ENCODE results near the gene KHDRBS2. TPM values are rescaled to one million over a fixed set of nuclear protein-coding genes. Genes with fewer than 3 reads are reported as not detected.

The KHDRBS2 gene
- polyA plus RNA-seq, 3 donors from 2014 or later: not detected

- H3K36me3 Mint-ChIP-seq: no peaks in the 10 kb centered on the region
- DNase-seq: no peak
- H3K27me3 Mint-ChIP-seq (ENCODE audit: low read depth in 3 of 3): peaks cover 0 to 5% (median 0%) of the 10 kb centered on the region in 3 donors
- no peak overlapping the region for H3K27ac Mint-ChIP-seq
- H3K9me3 Mint-ChIP-seq: peaks cover 0 to 36% (median 21%) of the 10 kb centered on the region in 6 donors
- no peaks in the 10 kb centered on the region for H3K4me1 Mint-ChIP-seq
- H3K4me3 Mint-ChIP-seq: no peak overlapping the region
These were observed 336.1 kb downstream of the KHDRBS2 start for GRCh38 chr6:61949971-61950370.

DNA sequence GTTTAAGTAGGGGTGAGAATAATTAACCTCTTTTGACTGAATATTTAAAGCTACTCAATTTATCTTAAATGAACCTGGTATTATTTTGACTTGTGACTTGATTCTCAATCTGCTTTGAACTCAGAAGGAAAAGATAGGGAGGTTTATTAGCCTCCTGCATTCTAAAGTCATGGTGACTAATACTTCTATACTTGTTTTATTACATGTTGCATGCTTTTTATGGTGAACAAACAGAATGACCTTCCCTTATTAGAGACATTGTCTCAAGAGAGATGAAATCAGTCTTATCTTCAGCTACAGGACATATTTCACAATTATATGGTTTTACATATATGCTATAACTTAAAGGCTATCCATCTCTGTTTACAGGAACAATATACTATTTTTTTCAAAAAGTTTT lies 336.9 kb downstream of the KHDRBS2 start:
- DNase-seq: no peak
- Mint-ChIP-seq H3K27me3 (ENCODE audit: low read depth in 3 of 3) (peaks cover 0 to 5% (median 0%) of the 10 kb centered on the region in 3 donors), H3K4me3 (no peak overlapping the region), H3K4me1 (no peaks in the 10 kb centered on the region), H3K36me3 (no peaks in the 10 kb centered on the region), H3K9me3 (peaks cover 0 to 41% (median 25%) of the 10 kb centered on the region in 6 donors), H3K27ac (no peak overlapping the region)

- Mint-ChIP-seq H3K27ac (no peak overlapping the region), H3K36me3 (no peaks in the 10 kb centered on the region), H3K4me3 (no peak overlapping the region), H3K4me1 (no peaks in the 10 kb centered on the region), H3K27me3 (ENCODE audit: low read depth in 3 of 3) (peaks cover 0 to 5% (median 0%) of the 10 kb centered on the region in 3 donors), H3K9me3 (peaks cover 0 to 54% (median 31%) of the 10 kb centered on the region in 6 donors)
- no peak for DNase-seq
These were observed 338.6 kb downstream of the KHDRBS2 start for GRCh38 chr6:61947311-61947947.

- Mint-ChIP-seq H3K36me3 (no peaks in the 10 kb centered on the region), H3K27me3 (ENCODE audit: low read depth in 3 of 3) (no peaks in the 10 kb centered on the region), H3K9me3 (peaks cover 4 to 61% (median 37%) of the 10 kb centered on the region in 6 donors), H3K4me3 (no peak overlapping the region), H3K27ac (no peak overlapping the region), H3K4me1 (no peaks in the 10 kb centered on the region)
- DNase-seq: no peak
These were observed 345.1 kb downstream of the KHDRBS2 start for GRCh38 chr6:61940919-61941318.

GRCh38 chr6:61935242-61935846 lies 350.7 kb downstream of the KHDRBS2 start:
- no peak for DNase-seq
- Mint-ChIP-seq H3K27me3 (ENCODE audit: low read depth in 3 of 3) (no peaks in the 10 kb centered on the region), H3K27ac (no peak overlapping the region), H3K4me1 (no peaks in the 10 kb centered on the region), H3K36me3 (no peaks in the 10 kb centered on the region), H3K4me3 (no peak overlapping the region), H3K9me3 (peaks cover 13 to 62% (median 29%) of the 10 kb centered on the region in 6 donors)

DNA sequence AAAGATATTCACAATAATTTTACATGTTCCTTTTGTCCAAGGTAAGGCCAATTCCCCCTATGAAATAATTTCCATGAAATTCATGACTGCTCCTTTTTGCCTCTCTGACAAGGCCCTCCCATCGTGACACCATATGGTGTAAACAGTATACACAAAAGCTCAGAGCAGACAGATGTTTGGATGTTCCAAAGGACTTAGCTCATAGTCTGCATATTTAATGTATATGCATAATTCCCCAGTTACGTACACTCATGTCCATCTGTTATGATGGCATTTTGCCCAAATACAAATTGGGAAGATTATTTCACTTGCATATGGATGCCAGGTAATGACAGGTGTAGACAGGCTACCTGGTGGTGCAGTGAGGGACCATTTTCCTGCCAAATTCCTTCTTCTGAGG lies 376.5 kb downstream of the KHDRBS2 start:
- Mint-ChIP-seq H3K36me3 (peaks cover 0 to 3% (median 0%) of the 10 kb centered on the region in 3 donors), H3K4me1 (no peaks in the 10 kb centered on the region), H3K27ac (no peak overlapping the region), H3K4me3 (no peak overlapping the region), H3K27me3 (ENCODE audit: low read depth in 3 of 3) (peaks cover 0 to 2% (median 2%) of the 10 kb centered on the region in 3 donors), H3K9me3 (peaks cover 16 to 58% (median 41%) of the 10 kb centered on the region in 6 donors)
- DNase-seq: no peak

DNA sequence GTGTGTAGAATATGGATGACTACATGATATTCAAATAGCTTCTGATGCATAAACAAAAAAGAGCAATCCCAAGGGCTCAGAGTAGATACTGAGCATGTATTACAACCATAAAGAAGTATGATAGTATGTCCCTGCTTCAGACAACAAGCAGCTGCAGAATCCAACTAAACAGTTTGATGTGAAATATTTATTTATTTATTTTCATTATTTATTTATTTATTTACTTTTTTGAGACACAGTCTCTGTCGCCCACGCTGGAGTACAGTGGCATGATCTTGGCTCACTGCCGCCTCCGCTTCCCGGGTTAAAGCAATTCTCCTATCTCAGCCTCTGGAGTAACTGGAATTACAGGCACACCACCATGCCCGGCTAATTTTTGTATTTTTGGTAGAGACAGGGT lies 384.3 kb downstream of the KHDRBS2 start:
- no peak overlapping the region for H3K27ac Mint-ChIP-seq
- H3K27me3 Mint-ChIP-seq (ENCODE audit: low read depth in 3 of 3): peaks cover 0 to 3% (median 2%) of the 10 kb centered on the region in 3 donors
- H3K36me3 Mint-ChIP-seq: no peaks in the 10 kb centered on the region
- DNase-seq: no peak
- H3K4me1 Mint-ChIP-seq: no peaks in the 10 kb centered on the region
- H3K4me3 Mint-ChIP-seq: no peak overlapping the region
- H3K9me3 Mint-ChIP-seq: peaks cover 6 to 47% (median 26%) of the 10 kb centered on the region in 6 donors

GRCh38 chr6:61894536-61894935 lies 391.5 kb downstream of the KHDRBS2 start:
- no peaks in the 10 kb centered on the region for H3K36me3 Mint-ChIP-seq
- no peak overlapping the region for H3K27ac Mint-ChIP-seq
- no peaks in the 10 kb centered on the region for H3K4me1 Mint-ChIP-seq
- no peak overlapping the region for H3K4me3 Mint-ChIP-seq
- DNase-seq: no peak
- H3K9me3 Mint-ChIP-seq: peaks cover 5 to 31% (median 26%) of the 10 kb centered on the region in 6 donors
- peaks cover 0 to 1% (median 0%) of the 10 kb centered on the region in 3 donors for H3K27me3 Mint-ChIP-seq (ENCODE audit: low read depth in 3 of 3)

DNA sequence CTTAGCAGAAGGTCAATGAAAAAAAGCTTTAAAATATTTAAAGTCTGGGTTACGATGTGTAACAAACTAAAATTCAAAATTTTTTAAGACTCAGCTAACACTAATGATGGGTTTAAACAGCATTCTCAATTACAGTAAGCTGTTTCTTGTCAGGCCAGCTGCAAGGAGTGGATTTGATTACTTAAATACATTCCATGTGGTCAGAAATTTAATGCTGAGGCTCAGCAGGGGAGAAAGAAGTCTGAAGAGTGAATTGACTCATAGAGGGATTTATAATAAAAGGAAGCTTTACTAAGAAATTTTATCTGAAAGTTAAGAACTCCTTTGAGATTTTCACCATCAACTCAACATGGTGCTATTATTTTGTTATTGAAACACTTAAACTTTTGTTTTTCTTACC lies 398.6 kb downstream of the KHDRBS2 start:
- Mint-ChIP-seq H3K27ac (no peak overlapping the region), H3K36me3 (no peaks in the 10 kb centered on the region), H3K4me1 (no peaks in the 10 kb centered on the region), H3K4me3 (no peak overlapping the region), H3K27me3 (ENCODE audit: low read depth in 3 of 3) (no peaks in the 10 kb centered on the region), H3K9me3 (peaks cover 9 to 33% (median 23%) of the 10 kb centered on the region in 6 donors)
- no peak for DNase-seq

GRCh38 chr6:61886608-61887259 lies 399.3 kb downstream of the KHDRBS2 start:
- Mint-ChIP-seq H3K4me1 (no peaks in the 10 kb centered on the region), H3K4me3 (no peak overlapping the region), H3K9me3 (peaks cover 9 to 37% (median 23%) of the 10 kb centered on the region in 6 donors), H3K36me3 (no peaks in the 10 kb centered on the region), H3K27me3 (ENCODE audit: low read depth in 3 of 3) (no peaks in the 10 kb centered on the region), H3K27ac (no peak overlapping the region)
- DNase-seq: no peak

- no peak for DNase-seq
- Mint-ChIP-seq H3K27ac (no peak overlapping the region), H3K4me3 (no peak overlapping the region), H3K4me1 (no peaks in the 10 kb centered on the region), H3K36me3 (peaks cover 0 to 9% (median 3%) of the 10 kb centered on the region in 3 donors), H3K27me3 (ENCODE audit: low read depth in 3 of 3) (peaks cover 0 to 4% (median 0%) of the 10 kb centered on the region in 3 donors), H3K9me3 (peaks cover 10 to 62% (median 34%) of the 10 kb centered on the region in 6 donors)
These were observed 416.2 kb downstream of the KHDRBS2 start for GRCh38 chr6:61869632-61870400.

DNA sequence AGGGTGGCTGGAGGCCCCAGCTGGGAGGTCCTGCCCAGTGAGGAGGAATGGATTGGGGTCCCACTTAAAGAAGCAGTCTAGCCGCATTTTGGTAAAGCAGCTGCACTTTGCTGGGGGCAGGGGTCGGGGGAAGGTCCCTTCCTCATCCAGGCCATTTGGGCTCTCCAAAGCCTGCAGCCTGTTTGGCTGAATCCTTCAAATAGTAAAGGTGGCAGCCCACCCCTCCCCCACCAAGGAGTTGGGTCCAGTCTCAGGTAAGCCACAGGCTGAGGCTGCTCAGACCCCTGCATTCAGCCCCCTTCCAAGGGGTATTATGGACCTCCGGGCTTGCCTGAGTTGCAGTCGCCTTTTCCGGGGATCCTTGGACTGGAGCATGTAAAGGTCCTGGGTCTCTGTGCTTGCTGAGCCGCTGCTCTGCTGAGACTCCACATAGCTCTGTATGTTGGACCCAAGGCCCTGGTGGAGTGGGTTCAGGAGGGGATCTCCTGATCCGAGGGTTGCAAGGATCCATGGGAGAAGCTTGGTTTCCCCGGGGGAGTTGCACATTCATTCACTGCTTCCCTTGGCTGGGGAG lies 417.4 kb downstream of the KHDRBS2 start:
- no peaks in the 10 kb centered on the region for H3K4me1 Mint-ChIP-seq

DNA sequence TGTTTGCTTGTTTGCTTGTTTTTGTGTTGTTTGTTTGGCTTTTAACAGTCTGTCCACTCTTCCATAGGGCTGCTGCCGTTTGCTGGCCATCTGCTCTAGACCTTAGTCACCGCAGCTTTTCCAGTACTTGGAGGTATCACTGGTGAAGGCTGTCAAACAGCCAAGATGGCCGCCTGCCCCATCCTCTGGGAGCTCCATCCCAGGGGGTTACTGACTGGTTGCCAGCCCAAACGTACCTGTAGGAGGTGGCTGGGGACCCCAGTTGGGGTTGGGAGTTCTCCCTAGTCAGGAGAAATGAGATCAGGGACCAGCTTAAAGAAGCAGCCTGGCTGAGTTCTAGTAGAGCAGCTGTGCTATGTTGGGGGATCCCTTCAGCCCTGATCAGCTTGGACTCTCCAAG lies 418.4 kb downstream of the KHDRBS2 start:
- no peak for DNase-seq
- Mint-ChIP-seq H3K4me1 (no peaks in the 10 kb centered on the region), H3K36me3 (peaks cover 0 to 12% (median 5%) of the 10 kb centered on the region in 3 donors), H3K27ac (no peak overlapping the region), H3K27me3 (ENCODE audit: low read depth in 3 of 3) (peaks cover 0 to 4% (median 0%) of the 10 kb centered on the region in 3 donors), H3K4me3 (no peak overlapping the region), H3K9me3 (peaks cover 16 to 80% (median 50%) of the 10 kb centered on the region in 6 donors)

More for the DNA sequence above, 417.4 kb downstream of the KHDRBS2 start:
- H3K27me3 Mint-ChIP-seq (ENCODE audit: low read depth in 3 of 3): peaks cover 0 to 4% (median 0%) of the 10 kb centered on the region in 3 donors
- no peak for DNase-seq
- no peak overlapping the region for H3K27ac Mint-ChIP-seq
- H3K9me3 Mint-ChIP-seq: peaks cover 10 to 74% (median 41%) of the 10 kb centered on the region in 6 donors
- H3K4me3 Mint-ChIP-seq: no peak overlapping the region
- H3K36me3 Mint-ChIP-seq: peaks cover 0 to 12% (median 5%) of the 10 kb centered on the region in 3 donors

Measured in immature natural killer cell (primary cell).